Endometrium (tissue), 2 donors: ENCODE results near the gene CFAP46.
"Not testable (repeated sequence)": the region's sequence is repeated elsewhere in the genome, so short reads cannot be mapped to it uniquely, and the experiment has no call there.

Source experiments
- FAIRE-seq: peaks from 2 replicates; lab custom pipeline; 2012; peaks lifted over from hg19 to GRCh38; lab: Jason Lieb, UNC
- donor health status: control.
- donor health status: control.

CFAP46 gene

GRCh38 chr10:132962623-132963429, 20.5 kb upstream of the CFAP46 start:
- FAIRE-seq, result no peak

DNA sequence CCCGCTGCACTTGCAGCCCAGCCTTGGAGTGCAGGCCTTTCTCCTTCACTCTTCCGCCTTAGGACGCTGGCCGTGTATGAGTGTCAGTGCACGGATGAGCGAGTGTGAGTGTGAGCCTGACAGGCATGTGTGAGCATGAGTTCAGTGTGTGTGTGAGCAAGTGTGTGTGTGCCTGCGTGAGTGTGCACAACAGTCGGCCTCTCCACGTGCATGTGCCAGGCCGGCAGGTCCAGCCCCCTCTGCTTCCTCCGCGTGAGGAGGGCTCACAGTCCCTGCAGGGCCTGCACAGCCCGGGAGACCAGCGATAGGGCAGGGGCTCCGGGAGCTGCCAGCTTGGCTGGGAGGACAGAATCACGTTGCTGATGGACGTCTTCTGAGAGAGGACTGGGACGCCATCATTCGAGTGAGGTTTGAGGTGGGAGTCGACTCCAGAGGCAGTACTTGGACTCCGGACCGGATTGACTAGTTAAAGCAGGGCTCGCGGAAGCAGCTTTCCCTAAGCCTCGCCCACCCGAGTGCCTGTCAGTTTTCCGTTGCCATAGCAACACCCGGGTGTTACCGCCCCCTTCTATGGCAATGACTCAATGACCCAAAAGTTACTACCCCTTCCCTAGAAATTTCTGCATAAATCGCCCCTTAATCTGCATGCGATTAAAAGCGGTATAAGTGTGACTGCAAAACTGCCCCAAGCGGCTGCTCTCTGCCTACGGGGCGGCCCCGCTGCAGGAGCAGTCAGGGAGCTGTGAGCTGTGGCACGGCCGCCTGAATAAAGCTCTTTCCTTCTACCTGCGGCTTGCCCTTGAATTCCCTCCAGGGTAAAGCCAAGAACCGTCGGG, 19.6 kb upstream of the CFAP46 start:
- no peak for FAIRE-seq

DNA sequence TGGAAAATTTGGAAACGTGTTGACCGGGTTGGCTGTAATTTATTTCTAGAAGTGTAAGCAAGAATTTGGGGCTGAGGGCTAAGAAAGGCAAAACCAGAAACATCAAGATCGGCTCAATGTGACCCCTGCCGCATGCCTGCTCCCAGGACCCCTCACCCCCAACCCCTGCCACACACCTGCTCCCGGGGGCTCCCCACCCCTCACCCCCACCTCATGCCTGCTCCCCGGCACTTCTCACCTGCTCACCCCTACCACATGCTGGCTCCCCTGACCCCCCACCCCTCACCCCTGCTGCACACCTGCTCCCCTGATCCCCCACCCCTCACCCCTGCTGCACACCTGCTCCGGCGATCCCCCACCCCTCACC, 19.0 kb upstream of the CFAP46 start:
- FAIRE-seq, result no peak

DNA sequence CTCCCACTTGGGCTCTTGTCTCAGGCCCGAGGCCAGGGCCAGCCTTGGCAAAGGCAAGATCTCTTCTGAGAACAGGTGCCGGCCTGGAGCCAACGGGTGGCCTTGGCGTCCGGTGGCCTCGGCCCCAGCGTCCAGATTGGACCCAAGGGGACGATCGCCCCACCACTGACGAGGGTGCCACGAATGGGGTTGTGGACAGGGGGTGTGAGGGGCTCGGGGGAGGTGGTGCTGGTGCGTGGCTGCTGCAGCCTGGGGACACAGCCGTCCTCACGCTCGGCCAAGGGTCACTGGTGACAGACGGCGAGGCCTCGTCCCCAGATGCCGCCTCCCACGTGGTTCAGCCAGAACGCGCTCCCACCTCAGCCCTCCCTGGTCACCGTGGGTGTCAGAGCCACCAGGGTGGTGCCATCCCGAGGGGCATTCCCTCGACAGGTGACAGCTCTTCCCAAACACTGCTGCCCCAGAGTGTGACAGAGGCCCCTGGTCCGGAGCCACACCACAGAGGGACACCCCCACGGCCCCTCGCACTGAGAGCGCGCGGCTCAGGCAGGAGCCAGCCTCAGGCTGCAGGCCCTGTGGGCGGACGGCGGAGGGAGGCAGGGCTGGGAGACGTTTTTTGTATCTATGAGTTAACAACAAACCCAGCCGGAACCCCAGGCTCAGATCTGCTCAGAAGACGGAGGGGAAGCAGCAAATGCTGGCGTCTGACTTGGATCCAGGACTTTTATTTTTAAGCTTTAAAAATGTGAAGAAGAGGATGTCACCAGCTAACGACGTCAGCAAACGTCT, 18.5 kb upstream of the CFAP46 start:
- FAIRE-seq, result no peak

- FAIRE-seq, result no peak
Observed at GRCh38 chr10:132960071-132960472, 17.7 kb upstream of the CFAP46 start.

DNA sequence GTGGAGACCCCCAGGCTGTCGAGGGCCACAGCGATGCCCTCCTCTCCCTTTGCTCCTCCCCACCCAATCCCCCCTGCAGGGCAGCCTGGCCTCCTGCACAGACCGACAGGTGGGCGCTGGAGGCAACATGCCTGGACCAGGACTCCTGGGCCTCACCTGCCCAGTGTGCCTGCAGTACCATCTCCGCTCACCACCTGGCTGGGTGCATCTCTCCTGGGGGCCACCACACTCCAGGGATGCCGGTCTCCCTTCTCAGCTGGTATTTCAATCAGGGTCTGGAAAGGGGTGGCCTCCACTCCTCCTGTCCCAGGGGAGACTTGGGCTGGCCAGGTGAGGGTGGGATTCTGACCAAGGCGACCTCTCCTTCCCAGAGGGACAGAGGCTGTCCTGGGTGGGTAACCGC, 17.2 kb upstream of the CFAP46 start:
- FAIRE-seq, result no peak

DNA sequence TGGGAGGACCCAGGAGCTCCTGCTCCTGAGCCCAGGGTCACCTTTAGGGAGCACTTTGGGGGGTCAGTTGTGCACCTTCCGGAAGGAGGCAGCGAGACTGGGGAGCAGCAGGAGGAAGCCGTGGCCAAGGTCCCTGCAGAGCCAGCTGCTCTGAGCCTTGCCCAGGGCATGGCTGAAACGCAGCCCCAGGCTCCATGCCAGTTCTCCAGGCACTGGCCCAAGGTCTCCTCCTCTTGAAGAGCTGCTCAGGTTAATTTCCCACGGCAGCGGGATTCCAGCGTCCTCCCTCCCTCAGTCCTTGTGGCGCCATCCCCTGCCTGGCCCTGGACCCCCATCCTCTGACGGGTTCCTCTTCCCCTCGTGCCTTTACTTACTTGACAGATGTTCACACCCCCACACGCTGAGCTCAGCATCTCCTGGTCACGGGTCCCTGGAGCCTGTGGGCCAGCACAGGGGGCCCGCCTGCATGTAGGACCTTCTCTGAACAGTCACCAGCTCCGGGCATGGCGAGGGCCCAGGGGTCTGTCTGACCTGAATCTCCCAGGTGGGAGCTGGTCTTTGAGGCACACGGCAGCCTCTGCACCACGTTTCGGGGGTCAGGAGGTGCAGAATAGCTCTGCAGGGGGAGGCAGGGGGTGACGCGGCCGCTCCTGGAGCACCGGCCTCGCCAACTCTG, 16.7 kb upstream of the CFAP46 start:
- no peak for FAIRE-seq

- FAIRE-seq, result no peak
Observed at GRCh38 chr10:132957981-132958882, 15.9 kb upstream of the CFAP46 start.

DNA sequence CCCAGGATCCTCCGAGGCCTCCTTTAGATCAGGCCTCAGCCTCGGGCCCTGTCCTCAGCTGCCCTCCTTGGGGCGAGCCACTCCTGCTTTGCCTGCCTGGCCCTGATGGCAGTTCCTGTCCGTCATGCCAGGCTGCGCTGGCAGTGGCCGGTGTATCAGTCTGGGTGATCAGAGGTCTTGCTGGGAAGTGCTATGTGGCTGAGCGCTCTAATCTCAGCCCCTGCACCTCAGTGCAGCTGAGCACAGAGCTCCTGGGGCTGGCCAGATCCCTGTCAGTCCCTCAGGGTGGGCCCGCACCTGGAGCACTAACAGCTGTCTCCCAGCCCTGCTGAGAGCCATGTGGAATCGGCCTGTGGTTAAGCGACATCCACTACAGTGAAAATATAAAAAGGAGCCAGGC, 14.8 kb upstream of the CFAP46 start:
- FAIRE-seq, result no peak

DNA sequence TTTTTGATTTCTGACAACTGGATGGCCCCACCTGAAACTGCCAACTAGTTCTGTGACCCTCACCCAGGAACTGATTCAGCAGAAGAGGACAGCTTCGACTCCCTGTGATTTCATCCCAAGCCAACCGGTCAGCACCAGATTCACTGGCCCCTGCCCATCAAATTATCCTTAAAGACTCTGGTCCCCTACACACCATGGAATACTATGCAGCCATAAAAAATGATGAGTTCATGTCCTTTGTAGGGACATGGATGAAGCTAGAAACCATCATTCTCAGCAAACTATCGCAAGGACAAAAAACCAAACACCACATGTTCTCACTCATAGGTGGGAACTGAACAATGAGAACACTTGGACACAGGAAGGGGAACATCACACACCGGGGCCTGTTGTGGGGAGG, 13.9 kb upstream of the CFAP46 start:
- not testable (repeated sequence) for FAIRE-seq

DNA sequence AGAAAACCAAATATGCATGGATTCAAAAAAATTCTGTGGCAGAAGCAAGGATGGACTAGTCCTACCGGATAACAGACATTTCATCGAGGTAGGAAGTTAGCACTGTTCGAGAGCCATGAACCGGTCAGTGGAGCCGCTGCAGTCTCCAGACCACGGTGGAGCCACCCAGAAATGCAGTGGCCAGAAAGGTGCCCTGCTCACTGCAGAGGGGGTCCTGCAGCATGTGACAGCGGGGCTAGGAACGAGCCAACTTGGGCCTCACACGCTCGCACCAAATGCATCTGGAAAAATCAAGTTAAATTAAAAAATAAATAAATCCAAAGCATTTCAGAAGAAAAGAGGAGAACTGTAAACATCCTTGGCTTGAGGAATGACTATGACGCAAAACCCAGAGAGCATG, 13.1 kb upstream of the CFAP46 start:
- FAIRE-seq, result no peak

DNA sequence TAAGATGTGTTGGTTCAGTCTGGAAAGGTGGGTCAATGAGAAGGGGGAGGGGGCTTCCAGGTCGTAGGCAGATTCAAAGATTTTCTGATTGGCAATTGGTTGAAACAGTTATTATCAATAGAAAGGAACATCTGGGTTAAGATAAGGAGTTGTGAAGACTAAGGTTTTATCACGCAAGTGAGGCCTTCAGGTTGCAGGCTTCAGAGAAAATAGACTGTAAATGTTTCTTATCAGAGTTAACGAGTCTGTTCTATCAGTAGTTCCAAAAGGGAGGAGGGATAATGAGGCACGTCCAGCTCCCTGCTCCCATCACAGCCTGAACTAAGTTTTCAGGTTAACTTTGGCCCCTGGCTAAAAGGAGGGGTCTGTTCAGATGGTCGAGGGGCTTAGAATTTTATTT, 11.1 kb upstream of the CFAP46 start:
- no peak for FAIRE-seq

DNA sequence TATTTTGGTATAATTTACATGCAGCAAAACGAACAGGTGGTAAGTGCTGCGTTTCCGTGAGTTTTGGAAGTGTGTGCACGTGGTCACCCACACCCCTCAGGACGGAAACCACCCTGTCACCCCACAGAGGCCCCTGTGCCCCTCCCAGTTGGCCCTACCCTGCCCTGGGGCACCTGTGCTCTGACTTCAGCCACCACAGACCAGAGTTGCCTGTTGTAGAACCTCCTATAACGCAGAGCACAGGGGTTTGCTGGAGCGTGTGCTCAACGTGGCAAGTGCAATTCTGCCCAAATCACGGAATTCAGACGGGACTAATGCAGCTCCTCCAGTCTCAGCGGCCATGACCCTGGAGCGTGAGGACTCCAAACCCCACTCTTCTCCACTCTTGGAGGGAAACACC, 9.6 kb upstream of the CFAP46 start:
- FAIRE-seq, result no peak

DNA sequence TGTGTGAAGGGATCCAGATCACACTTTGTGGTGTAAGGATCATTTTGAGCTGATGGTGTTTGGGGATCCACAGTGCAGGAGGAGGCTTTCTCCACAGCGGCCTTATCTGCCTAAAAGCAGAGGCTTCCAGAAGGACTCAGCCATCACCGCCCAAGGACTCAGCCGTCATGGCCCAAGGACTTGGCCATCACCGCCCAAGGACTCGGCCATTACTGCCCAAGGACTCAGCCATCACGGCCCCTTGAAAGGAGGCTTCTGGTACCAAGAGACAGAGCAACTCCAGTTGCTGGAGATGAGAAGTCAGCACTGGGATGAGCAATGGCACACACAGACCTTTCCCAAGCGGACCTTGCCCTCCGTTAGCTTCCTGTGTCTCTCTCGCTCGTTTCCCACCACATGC, 6.0 kb upstream of the CFAP46 start:
- FAIRE-seq, result no peak

- FAIRE-seq, result no peak
Observed at GRCh38 chr10:132947843-132948242, 5.5 kb upstream of the CFAP46 start.

- FAIRE-seq, result no peak
Observed at GRCh38 chr10:132946806-132947546, 4.6 kb upstream of the CFAP46 start.

- FAIRE-seq, result no peak
Observed at GRCh38 chr10:132946311-132946710, 3.9 kb upstream of the CFAP46 start.

GRCh38 chr10:132945894-132946255, 3.5 kb upstream of the CFAP46 start:
- no peak for FAIRE-seq

GRCh38 chr10:132945125-132945893, 2.9 kb upstream of the CFAP46 start:
- FAIRE-seq, result no peak

DNA sequence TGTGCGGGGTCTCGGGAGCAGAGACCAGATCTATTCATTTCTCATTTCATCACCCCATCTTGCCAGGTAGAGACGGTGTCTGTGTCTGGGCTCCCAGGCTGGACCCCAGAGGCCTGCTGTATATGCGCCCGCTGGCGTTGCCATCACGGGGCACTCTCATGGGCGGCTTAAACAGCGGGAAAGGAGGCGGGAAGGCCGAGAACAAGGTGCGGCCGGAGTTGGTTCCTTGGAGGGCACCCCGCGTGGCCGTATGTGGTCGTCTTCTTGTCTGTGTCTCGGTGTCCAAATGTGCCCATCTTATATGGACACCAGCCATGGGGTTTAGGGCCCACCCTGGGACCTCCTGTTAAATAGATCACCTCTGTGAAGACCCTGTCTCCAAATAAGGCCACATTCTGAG, 2.1 kb upstream of the CFAP46 start:
- FAIRE-seq, result no peak
